Kidney epithelial cell (primary cell): ENCODE measurements around the gene NPAT. TPM values are rescaled to one million over a fixed set of nuclear protein-coding genes. Genes with fewer than 3 reads are reported as not detected.
A peak's percentile ranks its signal among the peaks of the same experiment; 100 is the strongest.
"Not testable (repeated sequence)": the region's sequence is repeated elsewhere in the genome, so short reads cannot be mapped to it uniquely, and the experiment has no call there.

ENCODE experiments used
- DNase-seq: peaks from one replicate; pipeline ENCODE4 v3.0.0-alpha.2; 2010; ENCODE audit warnings: low read depth
- H3K27me3 ChIP-seq: 2 replicates; pipeline ENCODE4 v1.6.0; 2011; ENCODE audit warnings: low read length; ENCODE audit not compliant: control insufficient read depth, insufficient read depth
- H3K36me3 ChIP-seq: 2 replicates; pipeline ENCODE4 v1.5.1; 2011; ENCODE audit warnings: low read length; ENCODE audit not compliant: control insufficient read depth, insufficient read depth
- H3K4me3 ChIP-seq: 2 replicates; pipeline ENCODE4 v1.5.1; 2011; ENCODE audit warnings: low read depth, mild to moderate bottlenecking, control low read depth, low read length
- CTCF ChIP-seq: IDR thresholded peaks from 2 replicates; pipeline ENCODE4 v1.5.1; 2011; ENCODE audit warnings: mild to moderate bottlenecking, moderate library complexity, low read length, control low read depth, inconsistent platforms; ENCODE audit not compliant: insufficient read depth, poor library complexity, severe bottlenecking
- total RNA-seq: library from RNA; depleted of rRNA; stranded (reverse); fragments of >200 nt; gene quantifications from 2 replicates; pipeline ENCODE4 v1.2.3, GENCODE V29; 2015

The NPAT gene
- total RNA-seq, 1 donor from 2014 or later: 10.3 TPM

- Histone ChIP-seq H3K36me3 (no peaks in the 10 kb centered on the region), H3K4me3 (no peak overlapping the region), H3K27me3 (no peaks in the 10 kb centered on the region)
- DNase-seq: no peak
- no peak for TF ChIP-seq CTCF
Measured at GRCh38 chr11:108128772-108129171, 93.7 kb downstream of the NPAT start.

- Histone ChIP-seq H3K36me3 (no peaks in the 10 kb centered on the region), H3K4me3 (no peak overlapping the region), H3K27me3 (no peaks in the 10 kb centered on the region)
- no peak for DNase-seq
- no peak for TF ChIP-seq CTCF
Measured at GRCh38 chr11:108125096-108125495, 97.3 kb downstream of the NPAT start.

- DNase-seq: no peak
- TF ChIP-seq CTCF: no peak
Measured at GRCh38 chr11:108122166-108122628, 100.2 kb downstream of the NPAT start.

GRCh38 chr11:108121274-108122155 is 100.9 kb downstream of the NPAT start, which contains the start of gene ACAT1:
Gene ACAT1, plus strand, starts transcription at chr11:108121567. Its CDS starts 40 bp downstream, at chr11:108121607.
- H3K27me3 ChIP-seq: no peaks in the 10 kb centered on the region
- peak within 1 kb of the TSS; percentile 71 for H3K4me3 ChIP-seq
- peak; percentile 11 for TF ChIP-seq CTCF
- no peaks in the 10 kb centered on the region for H3K36me3 ChIP-seq
- peak; percentile 44 for DNase-seq

More at GRCh38 chr11:108122166-108122628, 100.2 kb downstream of the NPAT start:
- H3K4me3 ChIP-seq: peak overlapping the region; percentile 71
- H3K27me3 ChIP-seq: no peaks in the 10 kb centered on the region
- no peaks in the 10 kb centered on the region for H3K36me3 ChIP-seq

GRCh38 chr11:108120936-108121273 is 101.5 kb downstream of the NPAT start:
- DNase-seq, H3K36me3 ChIP-seq, H3K27me3 ChIP-seq: not testable (repeated sequence)
- peak overlapping the region; percentile 71 for H3K4me3 ChIP-seq

- no peaks in the 10 kb centered on the region for H3K27me3 ChIP-seq
- peak; percentile 29 for DNase-seq
Measured at GRCh38 chr11:108117746-108118371, 104.6 kb downstream of the NPAT start.

More at GRCh38 chr11:108117746-108118371, 104.6 kb downstream of the NPAT start:
- no peak overlapping the region for H3K4me3 ChIP-seq
- peak; percentile 48 for TF ChIP-seq CTCF
- H3K36me3 ChIP-seq: no peaks in the 10 kb centered on the region
